Stimulated activated CD8-positive, alpha-beta memory T cell treated with anti-CD3 and anti-CD28 coated beads, Interleukin-15, amount 100 ng/mL, for 48 hours (primary cell): ENCODE measurements around the gene FOXO1.
A peak's percentile ranks its signal among the peaks of the same experiment; 100 is the strongest.
"Not testable (repeated sequence)": the region's sequence is repeated elsewhere in the genome, so short reads cannot be mapped to it uniquely, and the experiment has no call there.

ENCODE experiments used
- DNase-seq, 2 donors: peaks; one replicate each; pipeline ENCODE4 v3.0.0-alpha.2; 2020; ENCODE audit warnings: low read depth in 2 of 2

FOXO1 gene

GRCh38 chr13:40666045-40666932 lies at the start of gene FOXO1:
Gene FOXO1, minus strand, starts transcription at chr13:40666641. Its CDS starts 429 bp downstream, at chr13:40666212.
- DNase-seq: peak; percentile 80 to 85

- DNase-seq: not testable (repeated sequence)
These were observed 48.0 kb upstream of the FOXO1 start for GRCh38 chr13:40714433-40714832.

GRCh38 chr13:40706439-40706838 lies 40.0 kb upstream of the FOXO1 start:
- DNase-seq: no peak

GRCh38 chr13:40697711-40698110 lies 31.3 kb upstream of the FOXO1 start:
- DNase-seq: no peak

GRCh38 chr13:40694426-40694825 lies 28.0 kb upstream of the FOXO1 start:
- DNase-seq: no peak

GRCh38 chr13:40692946-40693345 lies 26.5 kb upstream of the FOXO1 start:
- DNase-seq: no peak

- DNase-seq: no peak
These were observed 22.3 kb upstream of the FOXO1 start for GRCh38 chr13:40688781-40689180.

- no peak for DNase-seq
These were observed 16.2 kb upstream of the FOXO1 start for GRCh38 chr13:40682449-40683240.

- no peak for DNase-seq
These were observed 15.1 kb upstream of the FOXO1 start for GRCh38 chr13:40681341-40682146.

- no peak for DNase-seq
These were observed 14.3 kb upstream of the FOXO1 start for GRCh38 chr13:40680659-40681323.

GRCh38 chr13:40679480-40679985 lies 13.1 kb upstream of the FOXO1 start:
- no peak for DNase-seq

GRCh38 chr13:40677064-40677463 lies 10.6 kb upstream of the FOXO1 start:
- no peak for DNase-seq

- no peak for DNase-seq
These were observed 9.6 kb upstream of the FOXO1 start for GRCh38 chr13:40676007-40676406.

- DNase-seq: no peak
These were observed 7.0 kb upstream of the FOXO1 start for GRCh38 chr13:40673414-40673813.

GRCh38 chr13:40672765-40673397 lies 6.4 kb upstream of the FOXO1 start:
- DNase-seq: no peak

- no peak for DNase-seq
These were observed 5.7 kb upstream of the FOXO1 start for GRCh38 chr13:40671956-40672764.

- DNase-seq: no peak
These were observed 3.9 kb upstream of the FOXO1 start for GRCh38 chr13:40670307-40670706.

GRCh38 chr13:40668335-40668734 lies 1.9 kb upstream of the FOXO1 start:
- peak; percentile 22 to 27 for DNase-seq

GRCh38 chr13:40667622-40667978 lies 1.2 kb upstream of the FOXO1 start:
- DNase-seq: no peak
